Activated naive CD4-positive, alpha-beta T cell treated with anti-CD3 and anti-CD28 coated beads, Interleukin-2, amount 50 U/mL, for 72 hours (primary cell): ENCODE results near the gene DLD. TPM values are rescaled to one million over a fixed set of nuclear protein-coding genes. Genes with fewer than 3 reads are reported as not detected.

ENCODE experiments used
- ATAC-seq, 2 donors: fragments of 150-1000 bp; cut with Tn5 transposase; 2 replicates each; pipeline ENCODE4 v1.10.0; 2021; ENCODE audit warnings: mild to moderate bottlenecking in 2 of 2, moderate library complexity in 2 of 2
- DNase-seq, 2 donors: peaks; one replicate each; pipeline ENCODE4 v3.0.0; 2021 to 2022; ENCODE audit warnings: low spot score in 2 of 2
- H3K27ac Mint-ChIP-seq, 2 donors: one replicate each; pipeline ENCODE4 v1.8.0; 2022; ENCODE audit warnings: mild to moderate bottlenecking in 2 of 2, mixed read lengths in 2 of 2
- H3K36me3 Mint-ChIP-seq, 2 donors: one replicate each; pipeline ENCODE4 v1.8.0; 2022; ENCODE audit warnings: mixed read lengths in 2 of 2
- H3K9me3 Mint-ChIP-seq, 2 donors: one replicate each; pipeline ENCODE4 v1.8.0; 2022; ENCODE audit warnings: mixed read lengths in 2 of 2
- total RNA-seq, 2 donors: library from RNA; stranded (reverse); gene quantifications; one replicate each; pipeline ENCODE4 v1.2.3, GENCODE V29; 2022

DLD gene
- total RNA-seq, 2 donors from 2014 or later, result 82.8 to 96.5 TPM

- H3K9me3 Mint-ChIP-seq, result no peaks in the 10 kb centered on the region
- peaks cover 14 to 36% of the 10 kb centered on the region in 2 donors for H3K36me3 Mint-ChIP-seq
- no peak overlapping the region for H3K27ac Mint-ChIP-seq
- DNase-seq, result no peak
- ATAC-seq, result peak; percentile 37 to 46
Measured at GRCh38 chr7:107924841-107925504, 34.0 kb downstream of the DLD start.

DNA sequence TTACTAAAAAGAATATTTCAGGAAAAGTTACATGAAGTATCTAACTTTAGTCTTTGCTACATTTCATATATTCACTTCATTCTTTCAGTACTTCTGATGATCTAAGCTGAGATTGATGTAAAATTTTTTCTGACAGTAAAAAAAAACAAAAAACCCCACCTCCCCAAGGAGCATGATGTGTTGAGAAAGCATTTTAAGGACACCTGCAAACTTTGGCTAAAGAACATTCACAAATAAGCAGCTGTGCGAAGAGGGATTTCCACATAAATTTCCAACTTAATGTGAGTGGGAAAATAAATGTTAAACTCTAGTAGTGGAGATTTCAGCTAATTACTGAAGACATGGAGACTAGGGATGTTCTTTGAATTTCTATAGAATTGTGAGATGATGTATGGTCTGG, 35.5 kb downstream of the DLD start:
- Mint-ChIP-seq H3K36me3 (peaks cover 8 to 22% of the 10 kb centered on the region in 2 donors), H3K9me3 (no peaks in the 10 kb centered on the region), H3K27ac (no peak overlapping the region)
- DNase-seq (no peak), ATAC-seq (no peak)

GRCh38 chr7:107931740-107932515, 40.9 kb downstream of the DLD start:
- H3K36me3 Mint-ChIP-seq, result peaks cover 0 to 7% of the 10 kb centered on the region in 2 donors

DNA sequence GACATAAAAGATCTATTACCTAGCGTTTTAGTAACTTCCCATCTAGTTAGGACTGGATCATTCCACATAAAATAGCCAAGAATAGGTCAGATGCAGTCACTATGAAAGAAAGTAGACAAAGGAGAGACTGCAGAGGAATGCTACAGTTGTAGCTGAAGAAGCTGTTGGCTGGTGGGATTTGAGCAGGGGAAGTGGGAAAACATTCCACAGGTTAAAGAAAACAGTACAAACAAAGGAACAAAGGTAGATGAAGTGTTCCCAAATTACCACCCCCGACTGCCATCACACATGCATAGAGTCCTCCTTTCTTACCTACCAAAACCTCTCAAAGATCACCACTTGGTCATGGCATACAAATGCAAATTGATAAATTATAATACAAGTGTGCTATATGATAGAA, 41.8 kb downstream of the DLD start:
- DNase-seq (no peak), ATAC-seq (no peak)
- Mint-ChIP-seq H3K36me3 (peaks cover 0 to 7% of the 10 kb centered on the region in 2 donors), H3K9me3 (no peaks in the 10 kb centered on the region), H3K27ac (no peak overlapping the region)

More at GRCh38 chr7:107931740-107932515, 40.9 kb downstream of the DLD start:
- no peaks in the 10 kb centered on the region for H3K9me3 Mint-ChIP-seq
- ATAC-seq, result no peak
- H3K27ac Mint-ChIP-seq, result no peak overlapping the region
- no peak for DNase-seq

GRCh38 chr7:107933386-107934013, 42.5 kb downstream of the DLD start:
- no peak overlapping the region for H3K27ac Mint-ChIP-seq
- H3K36me3 Mint-ChIP-seq, result peaks cover 0 to 7% of the 10 kb centered on the region in 2 donors
- H3K9me3 Mint-ChIP-seq, result no peaks in the 10 kb centered on the region
- ATAC-seq, result no peak
- DNase-seq, result no peak

DNA sequence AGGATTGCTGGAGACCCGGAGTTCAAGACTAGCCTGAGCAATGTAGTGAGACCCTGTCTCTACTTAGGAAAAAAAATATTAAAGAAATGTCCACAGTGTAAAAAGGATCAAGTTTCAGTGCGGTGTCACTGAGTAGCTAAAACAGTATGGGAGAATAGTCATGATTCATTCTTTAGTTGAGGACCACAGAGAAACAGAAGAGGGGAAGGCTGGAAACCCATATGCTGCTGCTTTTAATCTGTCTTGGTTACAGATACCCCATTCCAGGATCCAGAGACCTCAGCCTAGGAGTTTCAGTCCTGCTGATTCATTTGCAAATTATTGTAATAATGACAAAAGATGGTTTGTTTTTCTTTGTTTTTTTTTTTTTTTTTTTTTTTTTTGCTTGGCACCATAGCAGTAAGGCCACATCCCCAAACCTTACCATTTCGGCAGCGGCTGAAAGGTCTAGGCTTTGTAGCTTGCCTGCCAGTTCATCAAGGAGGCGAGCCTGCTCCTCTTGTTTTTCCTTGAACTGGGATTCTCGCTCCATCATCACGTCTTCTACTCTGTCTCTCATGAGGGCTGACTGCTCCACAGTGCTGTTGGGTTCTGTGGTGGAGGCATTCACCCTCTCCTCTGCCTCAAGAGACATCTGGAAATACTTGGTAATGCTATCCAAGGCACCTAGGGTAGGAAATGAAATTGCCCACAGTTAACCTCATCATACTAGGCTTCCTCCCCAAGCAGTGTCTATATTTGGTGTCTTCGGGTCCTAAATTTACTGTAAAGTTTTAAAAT, 44.2 kb downstream of the DLD start:
- DNase-seq, result no peak
- Mint-ChIP-seq H3K27ac (no peak overlapping the region), H3K9me3 (no peaks in the 10 kb centered on the region), H3K36me3 (peaks cover 0 to 7% of the 10 kb centered on the region in 2 donors)
- no peak for ATAC-seq

DNA sequence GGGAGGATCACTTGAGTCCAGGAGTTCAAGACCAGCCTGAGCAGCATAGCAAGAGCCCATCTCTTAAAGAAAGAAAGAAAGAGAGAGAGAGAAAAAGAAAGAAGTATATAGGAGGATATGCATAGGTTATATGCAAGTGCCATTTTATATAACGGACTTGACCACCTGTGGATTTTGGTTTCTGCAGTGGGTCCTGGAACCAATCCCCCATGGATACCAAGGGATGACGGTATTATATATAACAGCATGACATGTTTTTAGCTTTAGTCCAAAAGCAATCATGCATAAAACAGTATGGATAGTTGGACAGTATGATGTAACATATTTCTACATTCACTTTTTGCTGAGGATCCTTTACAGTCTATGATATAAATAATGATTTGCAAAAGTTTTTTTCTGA, 45.3 kb downstream of the DLD start:
- no peak for DNase-seq
- Mint-ChIP-seq H3K9me3 (no peaks in the 10 kb centered on the region), H3K27ac (no peak overlapping the region)

DNA sequence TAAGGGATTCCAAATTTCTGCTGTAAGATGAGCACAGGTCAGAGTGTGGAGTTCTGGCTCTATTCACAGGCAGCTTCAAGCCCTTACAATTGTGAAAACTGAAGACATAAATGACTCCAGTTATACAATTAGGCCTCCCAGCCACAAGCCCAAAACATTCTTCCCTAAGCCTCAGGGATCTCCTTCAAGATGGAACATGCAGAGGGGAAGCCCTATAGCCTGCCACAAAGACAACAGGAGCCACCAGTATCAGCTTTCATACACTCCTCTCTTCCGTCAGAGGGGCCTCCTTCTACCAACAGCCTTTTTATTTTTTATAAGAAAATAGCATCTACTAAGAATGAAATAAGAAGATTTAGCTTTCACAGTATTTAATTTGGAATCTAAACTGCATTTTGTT, 46.5 kb downstream of the DLD start:
- ATAC-seq (peak in 1 of 2 donors; percentile 26), DNase-seq (no peak)
- Mint-ChIP-seq H3K27ac (no peak overlapping the region), H3K36me3 (peaks cover 0 to 3% of the 10 kb centered on the region in 2 donors), H3K9me3 (no peaks in the 10 kb centered on the region)

More for the DNA sequence above, 45.3 kb downstream of the DLD start:
- H3K36me3 Mint-ChIP-seq, result peaks cover 0 to 7% of the 10 kb centered on the region in 2 donors
- ATAC-seq, result no peak

- DNase-seq, result no peak
- Mint-ChIP-seq H3K36me3 (no peaks in the 10 kb centered on the region), H3K27ac (no peak overlapping the region), H3K9me3 (no peaks in the 10 kb centered on the region)
- ATAC-seq, result no peak
Measured at GRCh38 chr7:107938456-107939250, 47.7 kb downstream of the DLD start.

DNA sequence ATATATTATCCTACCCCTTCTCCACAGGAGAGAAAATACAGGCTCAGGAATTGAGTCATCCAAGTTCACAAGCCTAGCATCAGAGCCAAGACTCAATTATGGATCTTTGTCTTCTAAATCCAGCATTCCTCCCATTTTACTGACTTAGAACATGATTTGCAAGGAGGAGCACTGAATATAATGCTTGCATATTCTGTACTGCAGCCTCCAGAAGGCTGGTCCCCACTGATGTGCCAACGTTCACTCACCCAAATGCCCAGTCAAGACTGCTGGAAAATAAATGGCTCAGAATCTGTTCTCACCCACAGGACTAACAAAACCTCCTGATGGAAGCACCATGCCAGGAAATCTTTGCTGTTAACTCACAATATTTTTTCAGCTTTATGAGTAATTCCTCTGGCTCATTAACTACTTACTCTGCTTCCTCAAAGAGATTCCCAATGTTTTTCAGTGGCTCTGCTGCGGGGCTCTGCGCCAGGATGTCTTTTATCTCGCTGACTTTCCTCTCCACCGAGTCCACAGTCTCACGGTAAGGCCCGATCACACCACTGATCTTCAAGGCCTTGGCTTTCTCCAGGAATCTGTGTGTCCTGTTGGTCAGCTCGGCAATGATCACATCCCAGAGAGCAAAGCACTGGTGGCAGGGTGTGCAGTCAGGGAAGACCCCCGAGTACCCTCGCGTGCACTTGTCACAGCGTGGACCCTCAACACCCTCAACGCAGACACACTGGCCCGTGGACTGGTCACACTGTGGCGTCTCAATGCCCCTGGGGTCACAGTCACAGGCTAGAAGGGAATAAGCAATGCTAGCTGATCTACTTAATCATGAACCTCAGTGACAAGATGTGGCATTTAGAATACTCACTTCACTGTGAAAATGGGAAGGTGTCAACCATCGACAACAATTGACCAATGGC, 48.8 kb downstream of the DLD start:
- H3K9me3 Mint-ChIP-seq, result no peaks in the 10 kb centered on the region
- no peak for DNase-seq
- H3K27ac Mint-ChIP-seq, result no peak overlapping the region
- no peaks in the 10 kb centered on the region for H3K36me3 Mint-ChIP-seq
- no peak for ATAC-seq

DNA sequence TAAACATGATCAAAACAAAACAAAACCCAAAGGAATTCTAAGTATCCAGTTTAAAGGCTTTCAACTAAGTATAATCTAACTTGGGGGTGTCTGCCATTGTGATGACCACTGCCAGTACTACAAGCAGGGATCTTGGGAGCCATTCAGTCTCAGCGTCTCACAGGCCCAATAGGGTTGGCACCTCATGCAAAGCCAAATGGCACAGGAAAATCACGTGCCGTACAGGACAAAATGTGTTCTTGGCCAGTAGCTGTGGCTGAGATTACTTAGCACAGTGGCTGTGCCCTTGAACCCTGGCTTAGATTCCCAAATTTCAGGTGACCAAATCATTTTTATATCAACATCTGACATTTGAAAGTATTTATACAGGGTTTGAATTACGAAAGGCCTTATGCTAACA, 50.0 kb downstream of the DLD start:
- Mint-ChIP-seq H3K36me3 (no peaks in the 10 kb centered on the region), H3K27ac (no peak overlapping the region), H3K9me3 (no peaks in the 10 kb centered on the region)
- DNase-seq (no peak), ATAC-seq (no peak)

- H3K9me3 Mint-ChIP-seq, result no peaks in the 10 kb centered on the region
- H3K27ac Mint-ChIP-seq, result no peak overlapping the region
- no peaks in the 10 kb centered on the region for H3K36me3 Mint-ChIP-seq
- DNase-seq (no peak), ATAC-seq (no peak)
Measured at GRCh38 chr7:107943018-107943417, 52.0 kb downstream of the DLD start.

DNA sequence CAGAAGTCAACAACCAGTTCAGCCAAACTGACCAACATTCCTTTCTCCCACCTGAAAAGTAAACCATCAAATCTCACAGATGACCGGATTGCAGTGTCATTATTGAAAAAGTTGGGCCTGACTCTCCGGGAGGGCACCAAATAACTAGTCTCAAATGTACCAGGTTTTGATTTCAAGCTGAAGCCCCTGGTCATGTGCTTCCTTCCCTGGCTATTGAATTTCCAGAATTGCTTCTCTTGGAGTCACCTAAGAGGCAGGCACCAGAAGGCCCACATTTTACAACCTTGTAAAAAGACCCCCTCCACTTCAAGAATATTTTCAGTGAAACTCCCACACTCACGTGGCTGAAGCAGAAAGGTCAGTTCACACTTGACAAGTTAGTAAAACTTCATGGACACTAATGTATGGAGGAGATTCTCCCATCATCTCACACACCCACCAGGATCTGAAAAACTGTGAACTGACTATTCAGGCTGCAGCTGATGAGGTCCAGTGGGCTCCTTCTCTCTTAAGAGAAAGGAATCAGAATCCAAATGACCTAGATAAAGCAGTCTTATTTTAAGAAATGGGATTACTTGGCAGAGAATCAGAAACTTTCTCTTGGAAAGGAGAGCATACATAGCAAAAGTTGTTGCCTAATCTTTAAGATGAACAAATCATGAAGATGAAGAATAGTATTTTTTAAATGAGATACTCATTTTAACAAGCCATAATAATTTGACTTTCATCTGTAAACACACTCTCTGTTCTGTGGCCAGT, 53.6 kb downstream of the DLD start:
- H3K27ac Mint-ChIP-seq, result no peak overlapping the region
- ATAC-seq (no peak), DNase-seq (no peak)
- H3K36me3 Mint-ChIP-seq, result no peaks in the 10 kb centered on the region
- no peaks in the 10 kb centered on the region for H3K9me3 Mint-ChIP-seq

GRCh38 chr7:107945332-107945731, 54.3 kb downstream of the DLD start:
- DNase-seq (no peak), ATAC-seq (no peak)
- H3K9me3 Mint-ChIP-seq, result no peaks in the 10 kb centered on the region
- no peak overlapping the region for H3K27ac Mint-ChIP-seq
- no peaks in the 10 kb centered on the region for H3K36me3 Mint-ChIP-seq

GRCh38 chr7:107946451-107946850, 55.5 kb downstream of the DLD start:
- ATAC-seq (no peak), DNase-seq (no peak)
- no peaks in the 10 kb centered on the region for H3K9me3 Mint-ChIP-seq
- no peaks in the 10 kb centered on the region for H3K36me3 Mint-ChIP-seq
- H3K27ac Mint-ChIP-seq, result no peak overlapping the region
